ENCODE results near the gene CDK18.

- TF ChIP-seq CTCF (IDR thresholded peaks at IDR 0.05; ENCODE audit: insufficient read depth, low read depth, low read length) (no peak), EZH2 (IDR thresholded peaks at IDR 0.05; ENCODE audit: insufficient read depth, low read length) (no peak)
Measured at GRCh38 chr1:205486258-205486657, 18.2 kb upstream of the CDK18 start.

All from astrocyte (in vitro differentiated cells and primary cell).